PC-3 (cell line): ENCODE measurements around the gene LYRM9. TPM values are rescaled to one million over a fixed set of nuclear protein-coding genes. Genes with fewer than 3 reads are reported as not detected.

Experiments used
- ATAC-seq: fragments of 200-7000 bp; cut with Tn5 transposase; 2 replicates; pipeline ENCODE4 v1.9.1; 2020; ENCODE audit warnings: mild to moderate bottlenecking, moderate library complexity
- BruUV-seq: library from RNA; stranded (reverse); fragments of 400-500 nt; replicated peaks from 2 replicates; lab custom pipeline; 2021; lab: Mats Ljungman, UMichigan
- CTCF ChIA-PET: fragments of 300-600 bp; sonication (Branson Sonifier 250); formaldehyde crosslinking; loops from one replicate; lab custom pipeline; 2022; ENCODE audit warnings: antibody characterized with exemption; lab: Charles Lee
- POLR2A ChIA-PET: fragments of 300-600 bp; sonication (Branson Sonifier 250); formaldehyde crosslinking; loops from one replicate; lab custom pipeline; 2022; ENCODE audit warnings: antibody characterized with exemption; ENCODE audit not compliant: unreplicated experiment; lab: Charles Lee
- DNase-seq: peaks from one replicate; pipeline ENCODE4 v3.0.0-alpha.2; 2015
- H2AFZ ChIP-seq: fragments of 300-600 bp; sonication (generic); 2 replicates; pipeline ENCODE4 v1.6.0; 2016; ENCODE audit warnings: antibody characterized with exemption, low read length
- H3F3A ChIP-seq: fragments of 300-600 bp; sonication (generic); one replicate; pipeline ENCODE4 v1.6.0; 2017; ENCODE audit warnings: antibody characterized with exemption, low read length, control low read depth, mild to moderate bottlenecking; ENCODE audit not compliant: unreplicated experiment
- H3K27ac ChIP-seq: fragments of 300-600 bp; sonication (generic); 2 replicates; pipeline ENCODE4 v1.5.1; 2016; ENCODE audit warnings: mild to moderate bottlenecking, low read length
- H3K27me3 ChIP-seq: fragments of 300-600 bp; sonication (generic); 2 replicates; pipeline ENCODE4 v1.6.1; 2016; ENCODE audit warnings: low read length, mixed read lengths
- H3K36me3 ChIP-seq: fragments of 300-600 bp; sonication (generic); 2 replicates; pipeline ENCODE4 v1.6.1; 2016; ENCODE audit warnings: low read depth, mixed run types, low read length, mixed read lengths
- H3K4me1 ChIP-seq: fragments of 300-600 bp; sonication (generic); 2 replicates; pipeline ENCODE4 v1.5.1; 2016; ENCODE audit warnings: low read length; ENCODE audit not compliant: insufficient read depth
- H3K4me2 ChIP-seq: fragments of 300-600 bp; sonication (generic); 2 replicates; pipeline ENCODE4 v1.6.0; 2016; ENCODE audit warnings: low read length
- H3K4me3 ChIP-seq: fragments of 300-600 bp; sonication (generic); 2 replicates; pipeline ENCODE4 v1.5.1; 2016; ENCODE audit warnings: mild to moderate bottlenecking, low read length, mixed read lengths
- H3K79me2 ChIP-seq: fragments of 300-600 bp; sonication (generic); 2 replicates; pipeline ENCODE4 v1.6.1; 2017; ENCODE audit warnings: low read length, mixed read lengths
- H3K9ac ChIP-seq: fragments of 300-600 bp; sonication (generic); 2 replicates; pipeline ENCODE4 v1.6.0; 2016; ENCODE audit warnings: mild to moderate bottlenecking, low read length
- H3K9me2 ChIP-seq: fragments of 300-600 bp; sonication (generic); replicated peaks from 2 replicates; pipeline ENCODE4 v1.6.1; 2016; ENCODE audit warnings: mixed run types, low read length, mixed read lengths
- H3K9me3 ChIP-seq: fragments of 300-600 bp; sonication (generic); 2 replicates; pipeline ENCODE4 v1.6.1; 2016; ENCODE audit warnings: low read length, mixed read lengths
- H4K20me1 ChIP-seq: fragments of 300-600 bp; sonication (generic); 2 replicates; pipeline ENCODE4 v1.6.1; 2016; ENCODE audit warnings: low read length, mixed read lengths
- EZH2 ChIP-seq: fragments of 300-600 bp; sonication (generic); IDR thresholded peaks from one replicate; pipeline ENCODE4 v1.6.1; 2017; ENCODE audit warnings: antibody characterized with exemption, mild to moderate bottlenecking, low read length; ENCODE audit not compliant: unreplicated experiment
- EZH2phosphoT487 ChIP-seq: fragments of 300-600 bp; sonication (generic); IDR thresholded peaks from 2 replicates; pipeline ENCODE4 v1.6.1; 2018; ENCODE audit warnings: mild to moderate bottlenecking, antibody characterized with exemption, low read length, borderline replicate concordance
- intact Hi-C: fragments of 100-400 bp; cut with micrococcal nuclease; formaldehyde crosslinking; loops from 2 replicates; pipeline ENCODE4 v1.9.0; 2023
- total RNA-seq: library from RNA; depleted of rRNA; stranded (reverse); fragments of >200 nt; gene quantifications from 2 replicates; pipeline ENCODE4 v1.2.3, GENCODE V29; 2014
- TF ChIP-seq, protein P1 (sequence below): fragments of 300-600 bp; sonication (generic); conservative IDR thresholded peaks from 2 replicates; pipeline ENCODE4 v1.5.1; 2017; ENCODE audit warnings: antibody characterized with exemption, low read depth, mild to moderate bottlenecking, low read length

The LYRM9 gene
- total RNA-seq, 1 experiment from 2014 or later: 0.58 TPM

DNA sequence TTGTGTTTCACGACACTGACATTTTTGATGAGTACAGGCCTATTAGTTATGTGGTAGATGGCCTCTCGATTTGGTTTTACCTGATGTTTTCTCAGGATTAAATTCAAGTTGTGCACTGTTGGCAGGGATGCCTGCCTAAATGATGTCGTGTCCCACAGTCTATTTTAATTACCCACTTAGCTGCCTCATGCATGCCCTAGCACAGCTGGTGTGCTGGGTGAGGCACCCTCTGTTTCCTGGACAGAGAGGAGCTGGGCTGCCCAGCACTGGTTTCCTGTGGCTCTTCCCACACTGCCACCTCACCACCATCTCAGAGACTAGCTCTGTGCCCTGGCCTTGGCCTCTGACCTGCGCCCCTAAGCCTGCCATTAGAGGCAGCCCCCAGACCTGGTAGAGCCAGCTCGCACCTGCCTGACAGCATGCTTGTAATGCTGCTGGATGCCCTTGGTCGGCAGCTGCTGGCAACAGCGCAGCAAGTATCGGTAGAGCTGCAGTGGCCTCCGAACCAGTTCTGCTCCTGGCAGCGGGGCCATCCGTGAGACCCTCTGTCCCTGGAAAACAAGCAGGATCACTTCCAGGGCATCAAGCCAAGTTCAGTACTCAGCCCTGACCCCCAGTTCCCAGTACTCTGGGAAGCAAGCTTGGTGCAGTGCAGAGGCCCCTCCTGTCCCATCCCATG, 10.9 kb downstream of the LYRM9 start:
- H3K4me2 ChIP-seq: no peak overlapping the region
- no peaks in the 10 kb centered on the region for H3K9me3 ChIP-seq
- H3K9me2 ChIP-seq: no peaks in the 10 kb centered on the region
- TF ChIP-seq, protein P1, sequence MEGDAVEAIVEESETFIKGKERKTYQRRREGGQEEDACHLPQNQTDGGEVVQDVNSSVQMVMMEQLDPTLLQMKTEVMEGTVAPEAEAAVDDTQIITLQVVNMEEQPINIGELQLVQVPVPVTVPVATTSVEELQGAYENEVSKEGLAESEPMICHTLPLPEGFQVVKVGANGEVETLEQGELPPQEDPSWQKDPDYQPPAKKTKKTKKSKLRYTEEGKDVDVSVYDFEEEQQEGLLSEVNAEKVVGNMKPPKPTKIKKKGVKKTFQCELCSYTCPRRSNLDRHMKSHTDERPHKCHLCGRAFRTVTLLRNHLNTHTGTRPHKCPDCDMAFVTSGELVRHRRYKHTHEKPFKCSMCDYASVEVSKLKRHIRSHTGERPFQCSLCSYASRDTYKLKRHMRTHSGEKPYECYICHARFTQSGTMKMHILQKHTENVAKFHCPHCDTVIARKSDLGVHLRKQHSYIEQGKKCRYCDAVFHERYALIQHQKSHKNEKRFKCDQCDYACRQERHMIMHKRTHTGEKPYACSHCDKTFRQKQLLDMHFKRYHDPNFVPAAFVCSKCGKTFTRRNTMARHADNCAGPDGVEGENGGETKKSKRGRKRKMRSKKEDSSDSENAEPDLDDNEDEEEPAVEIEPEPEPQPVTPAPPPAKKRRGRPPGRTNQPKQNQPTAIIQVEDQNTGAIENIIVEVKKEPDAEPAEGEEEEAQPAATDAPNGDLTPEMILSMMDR: no peak
- TF ChIP-seq EZH2phosphoT487: no peak
- no peak for TF ChIP-seq EZH2
- no peaks in the 10 kb centered on the region for H3K27me3 ChIP-seq
- H4K20me1 ChIP-seq: no peaks in the 10 kb centered on the region
- H3K79me2 ChIP-seq: no peaks in the 10 kb centered on the region
- no TSS peak for BruUV-seq
- ChIA-PET POLR2A (no interaction called here), CTCF (no interaction called here)
- DNase-seq: no peak
- H3K4me1 ChIP-seq: no peaks in the 10 kb centered on the region
- intact Hi-C loops: no loop called here
- H3K9ac ChIP-seq: no peak overlapping the region
- H3K36me3 ChIP-seq: no peaks in the 10 kb centered on the region
- no peaks in the 10 kb centered on the region for H3F3A ChIP-seq
- H3K27ac ChIP-seq: no peak overlapping the region
- no peak overlapping the region for H3K4me3 ChIP-seq
- no peak for ATAC-seq
- H2AFZ ChIP-seq: no peak overlapping the region

DNA sequence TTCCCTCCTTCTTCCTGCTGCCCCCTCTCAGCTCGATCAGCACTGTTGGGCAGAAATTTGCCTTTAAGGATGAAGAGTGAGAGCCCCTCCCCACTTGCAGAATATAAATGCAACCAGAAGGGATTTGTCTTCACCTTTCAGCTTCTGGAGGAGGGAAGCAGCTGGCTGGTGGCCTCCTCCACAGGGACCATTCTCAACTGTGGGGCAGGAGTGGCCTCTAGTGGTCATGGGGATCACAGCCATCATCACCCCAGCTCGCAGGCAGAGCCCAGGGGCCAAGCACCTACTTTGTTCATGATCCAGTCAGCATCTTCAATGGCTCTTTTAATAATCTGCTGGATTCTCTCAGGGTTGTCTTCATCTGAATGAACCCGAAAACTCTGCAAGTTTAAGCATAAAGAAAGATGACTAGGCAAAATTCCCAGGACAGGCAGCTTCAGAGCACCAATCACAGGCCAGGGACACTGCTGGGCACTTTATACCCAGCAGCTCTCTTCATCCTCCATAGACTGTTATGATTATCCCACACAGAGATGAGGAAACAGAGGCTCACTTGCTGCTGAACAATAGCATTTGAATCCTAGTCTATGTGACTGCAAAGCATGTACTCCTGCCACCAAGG, 13.1 kb downstream of the LYRM9 start:
- Histone ChIP-seq H3K36me3 (no peaks in the 10 kb centered on the region), H3K4me3 (no peak overlapping the region), H3K4me2 (no peak overlapping the region), H3F3A (no peaks in the 10 kb centered on the region), H3K9me2 (no peaks in the 10 kb centered on the region), H2AFZ (no peak overlapping the region), H3K79me2 (no peaks in the 10 kb centered on the region), H3K27me3 (no peaks in the 10 kb centered on the region), H3K9ac (no peak overlapping the region), H3K9me3 (no peaks in the 10 kb centered on the region), H3K27ac (no peak overlapping the region), H3K4me1 (no peaks in the 10 kb centered on the region), H4K20me1 (no peaks in the 10 kb centered on the region)
- CTCF ChIA-PET: interaction anchor here (0.6 to 2.2 kb wide), 4 partner anchors 25 to 225 kb away, joined by 3 to 24 read pairs (median 6); no protein-coding TSS in a partner anchor
- intact Hi-C loops: loop anchor here (1.0 kb wide), 2 partner anchors 75 to 120 kb away; no protein-coding TSS in a partner anchor
- DNase-seq (peak; percentile 69), ATAC-seq (peak; percentile 94)
- no peak for TF ChIP-seq EZH2
- TF ChIP-seq EZH2phosphoT487: no peak
- TF ChIP-seq, protein P1: peak; percentile 82
- POLR2A ChIA-PET: no interaction called here
- no TSS peak for BruUV-seq
